ENCODE data around the gene PPT2. TPM values are rescaled to one million over a fixed set of nuclear protein-coding genes. Genes with fewer than 3 reads are reported as not detected.
A peak's percentile ranks its signal among the peaks of the same experiment; 100 is the strongest.
"Not testable (repeated sequence)": the region's sequence is repeated elsewhere in the genome, so short reads cannot be mapped to it uniquely, and the experiment has no call there.

Gene PPT2
- total and polyA plus RNA-seq, 2 of the 13 experiments (the other 11 are each of a cell fraction or from before 2014, with no cell fraction given): 39.2 to 61.8 TPM

GRCh38 chr6:32184084-32184640, 30.2 kb downstream of the PPT2 start, which contains the start of gene AGER (continued):
- no peak for TF ChIP-seq ZNF501 (CRISPR knock-in tag; IDR thresholded peaks at IDR 0.05)
- TF ChIP-seq ARNT2 (CRISPR knock-in tag; IDR thresholded peaks at IDR 0.05; ENCODE audit: low read depth): no peak
- TF ChIP-seq IKZF5 (CRISPR knock-in tag; IDR thresholded peaks at IDR 0.05): no peak
- no peak for TF ChIP-seq ZNF460 (CRISPR knock-in tag; IDR thresholded peaks at IDR 0.05; ENCODE audit: borderline replicate concordance)
- TF ChIP-seq MAZ (IDR thresholded peaks at IDR 0.05; ENCODE audit: borderline replicate concordance, low read depth, low read length): no peak
- no peak for TF ChIP-seq MAZ (CRISPR knock-in tag; IDR thresholded peaks at IDR 0.05; ENCODE audit: low read depth)
- no peak for TF ChIP-seq ZNF615 (CRISPR knock-in tag; IDR thresholded peaks at IDR 0.05; ENCODE audit: borderline replicate concordance)
- TF ChIP-seq ZNF75D (CRISPR knock-in tag; IDR thresholded peaks at IDR 0.05; ENCODE audit: borderline replicate concordance): no peak
- no peak for TF ChIP-seq ZNF260 (CRISPR knock-in tag; IDR thresholded peaks at IDR 0.05; ENCODE audit: borderline replicate concordance, low read depth)
- TF ChIP-seq GABPA (IDR thresholded peaks at IDR 0.05; ENCODE audit: low read depth, low read length): peak; percentile 5; the same call in 1 of the 2 replicates
- no peak for TF ChIP-seq GABPA (CRISPR knock-in tag; IDR thresholded peaks at IDR 0.05; ENCODE audit: low read depth)
- peak; percentile 65; the same call in 1 of the 2 replicates for TF ChIP-seq CEBPB (IDR thresholded peaks at IDR 0.05; ENCODE audit: borderline replicate concordance, low read depth, low read length)

- H3K4me1 ChIP-seq (ENCODE audit: insufficient read depth, low read length): peaks cover 13% of the 10 kb centered on the region
- H3K27me3 ChIP-seq (ENCODE audit: control insufficient read depth in 1 of 2, insufficient read depth in 2 of 2, low read length in 2 of 2); H2AFZ ChIP-seq (ENCODE audit: low read length); CTCF ChIA-PET (ENCODE audit: low intra/inter-chr PET ratio, low total read pairs); H3K4me2 ChIP-seq (ENCODE audit: low read depth, low read length); in situ Hi-C loops (cut with HindIII; ENCODE audit: extremely low pct_ligation_motif_present, low pct_unique_long_range_greater_than_20kb); BruUV-seq (replicated peaks); H3K4me3 ChIP-seq (replicated peaks in 1 of 3; ENCODE audit: insufficient read depth in 1 of 3, low read depth in 2 of 3, low read length in 3 of 3); intact Hi-C loops (cut with micrococcal nuclease; ENCODE audit: unreplicated experiment); FAIRE-seq; DNase-seq (ENCODE audit: low spot score); H3K9me3 ChIP-seq (ENCODE audit: low read length); H4K20me1 ChIP-seq (ENCODE audit: insufficient read depth, low read length); H3K9ac ChIP-seq (ENCODE audit: insufficient read depth, low read depth, low read length); ATAC-seq; H3K27ac ChIP-seq (ENCODE audit: extremely low read length, insufficient read depth, low read length): not testable (repeated sequence)
- H3K36me3 ChIP-seq (replicated peaks in 1 of 2; ENCODE audit: control insufficient read depth in 1 of 2, insufficient read depth in 2 of 2, low read length in 2 of 2): peaks cover 21 to 40% of the 10 kb centered on the region in 2 experiments
- 93% methylated on average over 11 of the region's 11 CpGs for WGBS (ENCODE audit: low lambda C conversion rate)
- POLR2A ChIA-PET: interaction anchor here (1.0 to 7.1 kb wide), 3 partner anchors 7 to 69 kb away, joined by 4 to 127 read pairs (median 10); partner anchors contain the start of genes AGPAT1 and RNF5
- H3K79me2 ChIP-seq (ENCODE audit: insufficient read depth, low read length): peaks cover 14% of the 10 kb centered on the region
These were observed 31.8 kb downstream of the PPT2 start for GRCh38 chr6:32185681-32186131.

- Histone ChIP-seq H3K79me2 (ENCODE audit: insufficient read depth, low read length) (peaks cover 15% of the 10 kb centered on the region), H3K36me3 (replicated peaks in 1 of 2; ENCODE audit: control insufficient read depth in 1 of 2, insufficient read depth in 2 of 2, low read length in 2 of 2) (peaks cover 16 to 34% of the 10 kb centered on the region in 2 experiments), H3K4me1 (ENCODE audit: insufficient read depth, low read length) (peaks cover 19% of the 10 kb centered on the region)
- H3K4me2 ChIP-seq (ENCODE audit: low read depth, low read length); DNase-seq (ENCODE audit: low spot score); FAIRE-seq; ATAC-seq; H3K9me3 ChIP-seq (ENCODE audit: low read length); H4K20me1 ChIP-seq (ENCODE audit: insufficient read depth, low read length); H3K9ac ChIP-seq (ENCODE audit: insufficient read depth, low read depth, low read length); H3K27ac ChIP-seq (ENCODE audit: extremely low read length, insufficient read depth, low read length); in situ Hi-C loops (cut with HindIII; ENCODE audit: extremely low pct_ligation_motif_present, low pct_unique_long_range_greater_than_20kb); CTCF ChIA-PET (ENCODE audit: low intra/inter-chr PET ratio, low total read pairs); H3K4me3 ChIP-seq (replicated peaks in 1 of 3; ENCODE audit: insufficient read depth in 1 of 3, low read depth in 2 of 3, low read length in 3 of 3); BruUV-seq (replicated peaks); H3K27me3 ChIP-seq (ENCODE audit: control insufficient read depth in 1 of 2, insufficient read depth in 2 of 2, low read length in 2 of 2); intact Hi-C loops (cut with micrococcal nuclease; ENCODE audit: unreplicated experiment); H2AFZ ChIP-seq (ENCODE audit: low read length): not testable (repeated sequence)
- POLR2A ChIA-PET: interaction anchor here (1.0 to 7.1 kb wide), 3 partner anchors 8 to 70 kb away, joined by 4 to 127 read pairs (median 10); partner anchors contain the start of genes AGPAT1 and RNF5
- WGBS (ENCODE audit: low lambda C conversion rate): 94% methylated on average over 10 of the region's 10 CpGs
These were observed 32.4 kb downstream of the PPT2 start for GRCh38 chr6:32186151-32186840.
